ENCODE results near the gene FRY.

The FRY gene

GRCh38 chr13:32067149-32067961 is 35.8 kb downstream of the FRY start:
- TF ChIP-seq ZNF274 (IDR thresholded peaks at IDR 0.05; ENCODE audit: low read depth, low read length), result no peak
- H3K4me3 ChIP-seq (ENCODE audit: low read length), result no peak overlapping the region

DNA sequence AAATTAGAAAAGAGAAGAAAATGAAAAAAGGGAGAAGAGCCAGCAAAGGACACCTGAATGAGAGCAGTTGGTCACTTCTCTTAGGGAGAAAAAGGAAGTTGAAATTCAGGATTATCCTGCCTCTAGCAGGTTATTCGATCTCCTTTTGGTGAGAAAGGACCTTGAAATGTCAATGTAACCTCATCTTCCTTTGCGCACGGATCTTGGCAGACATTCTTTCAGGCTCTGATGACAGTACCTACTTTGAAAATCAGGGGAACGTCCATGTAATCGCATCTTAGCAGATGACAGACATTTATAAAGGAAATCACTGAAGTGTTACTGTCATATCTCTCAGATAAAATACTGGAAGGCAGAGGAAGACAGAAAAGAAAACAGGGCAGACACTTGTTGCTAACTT is 36.7 kb downstream of the FRY start:
- no peak overlapping the region for H3K4me3 ChIP-seq (ENCODE audit: low read length)
- TF ChIP-seq ZNF274 (IDR thresholded peaks at IDR 0.05; ENCODE audit: low read depth, low read length), result no peak

- H3K4me3 ChIP-seq (ENCODE audit: low read length), result no peak overlapping the region
- no peak for TF ChIP-seq ZNF274 (IDR thresholded peaks at IDR 0.05; ENCODE audit: low read depth, low read length)
Measured at GRCh38 chr13:32073180-32073864, 41.7 kb downstream of the FRY start.

DNA sequence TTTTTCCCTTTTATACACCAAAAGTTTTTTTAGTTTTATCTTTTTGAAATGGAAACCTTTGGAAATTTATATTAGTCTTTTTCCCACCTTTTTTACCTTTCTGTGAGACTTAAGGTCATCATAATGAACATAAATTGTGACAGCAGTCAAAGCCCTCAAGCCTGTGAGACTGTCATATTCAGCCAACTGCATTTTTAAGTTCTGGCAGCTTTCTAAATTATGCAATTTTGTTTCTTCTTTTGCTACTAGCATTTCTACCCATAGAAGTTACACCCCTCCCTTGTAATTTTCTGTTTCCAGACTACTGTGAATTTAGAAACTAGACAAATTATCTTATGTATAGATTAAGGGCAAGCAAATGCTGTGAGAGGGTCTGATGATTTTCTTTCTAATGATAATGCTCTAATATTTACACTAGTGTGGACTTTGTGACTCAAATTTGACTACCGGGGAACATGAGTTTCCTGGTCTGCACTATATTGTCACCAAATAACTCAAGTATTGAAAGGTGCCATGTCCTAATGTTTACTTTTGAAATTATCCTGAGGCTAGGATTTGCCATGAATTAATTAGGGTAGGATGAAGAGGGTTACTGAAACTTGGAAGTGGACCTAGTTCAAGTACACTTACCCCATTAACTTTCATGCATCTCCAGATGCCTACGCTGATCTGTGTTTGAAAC is 43.7 kb downstream of the FRY start:
- TF ChIP-seq ZNF274 (IDR thresholded peaks at IDR 0.05; ENCODE audit: low read depth, low read length), result no peak

DNA sequence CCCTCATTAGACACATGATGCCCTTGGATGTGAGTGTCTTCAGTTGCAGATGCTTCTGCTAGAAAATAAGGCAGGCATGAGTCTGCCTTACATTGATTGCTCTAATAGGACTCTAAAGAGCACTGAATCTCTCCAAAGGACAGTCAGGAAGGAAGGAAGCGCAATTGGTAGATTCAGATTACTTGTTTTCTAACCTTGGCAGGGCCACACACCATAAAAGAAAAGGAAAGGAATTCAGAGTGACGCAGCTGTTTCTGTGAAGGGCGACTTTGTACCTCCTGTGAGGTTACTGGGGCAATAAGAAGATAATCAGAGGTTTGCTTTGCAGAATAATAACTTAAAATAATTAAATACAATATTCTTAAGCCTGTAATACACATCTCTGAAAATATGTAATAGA is 48.0 kb downstream of the FRY start:
- H3K4me3 ChIP-seq (ENCODE audit: low read length), result no peak overlapping the region
- no peak for TF ChIP-seq ZNF274 (IDR thresholded peaks at IDR 0.05; ENCODE audit: low read depth, low read length)

More for the DNA sequence above, 43.7 kb downstream of the FRY start:
- H3K4me3 ChIP-seq (ENCODE audit: low read length), result no peak overlapping the region

DNA sequence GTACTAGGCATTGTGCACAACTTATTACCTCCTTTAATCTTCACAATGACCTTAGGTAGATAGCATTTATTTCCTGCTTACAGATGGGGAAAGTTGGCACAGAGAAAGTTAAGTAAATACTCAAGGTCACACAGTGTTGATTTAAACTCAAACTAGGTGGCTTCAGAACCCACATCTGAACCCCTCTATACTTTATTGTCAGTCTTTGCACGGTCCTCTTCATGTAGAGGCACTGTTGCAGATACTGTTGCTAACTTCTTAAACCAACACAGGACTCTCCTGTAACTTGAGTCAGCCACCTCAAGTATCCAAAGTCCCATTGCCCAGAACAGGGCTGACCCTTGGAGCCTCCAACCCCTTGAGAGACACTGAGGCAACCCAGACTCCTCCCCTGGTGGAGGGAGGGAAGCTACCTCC is 48.8 kb downstream of the FRY start:
- H3K4me3 ChIP-seq (ENCODE audit: low read length), result no peak overlapping the region
- no peak for TF ChIP-seq ZNF274 (IDR thresholded peaks at IDR 0.05; ENCODE audit: low read depth, low read length)

- TF ChIP-seq ZNF274 (IDR thresholded peaks at IDR 0.05; ENCODE audit: low read depth, low read length), result no peak
- no peak overlapping the region for H3K4me3 ChIP-seq (ENCODE audit: low read length)
Measured at GRCh38 chr13:32081591-32081990, 50.0 kb downstream of the FRY start.

DNA sequence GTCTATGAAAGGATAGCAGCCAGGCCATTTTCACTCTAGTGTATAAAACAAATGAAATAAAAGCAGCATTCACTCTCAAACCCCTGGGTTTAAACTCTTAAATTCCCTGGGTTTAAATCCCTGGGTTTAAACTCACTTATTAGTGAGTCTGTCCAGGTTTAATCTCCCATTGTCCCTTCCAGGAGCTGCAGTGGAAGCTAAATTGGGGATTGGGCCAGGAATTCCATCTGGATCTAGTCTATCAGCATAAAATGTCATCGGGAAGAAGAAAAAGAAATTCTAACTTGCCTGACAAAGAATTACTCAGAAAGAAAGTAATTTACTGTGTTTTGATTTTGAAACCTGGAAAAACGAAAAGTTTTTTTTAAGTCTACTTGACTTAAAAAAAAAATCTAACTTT is 54.8 kb downstream of the FRY start:
- TF ChIP-seq ZNF274 (IDR thresholded peaks at IDR 0.05; ENCODE audit: low read depth, low read length), result no peak
- no peak overlapping the region for H3K4me3 ChIP-seq (ENCODE audit: low read length)

DNA sequence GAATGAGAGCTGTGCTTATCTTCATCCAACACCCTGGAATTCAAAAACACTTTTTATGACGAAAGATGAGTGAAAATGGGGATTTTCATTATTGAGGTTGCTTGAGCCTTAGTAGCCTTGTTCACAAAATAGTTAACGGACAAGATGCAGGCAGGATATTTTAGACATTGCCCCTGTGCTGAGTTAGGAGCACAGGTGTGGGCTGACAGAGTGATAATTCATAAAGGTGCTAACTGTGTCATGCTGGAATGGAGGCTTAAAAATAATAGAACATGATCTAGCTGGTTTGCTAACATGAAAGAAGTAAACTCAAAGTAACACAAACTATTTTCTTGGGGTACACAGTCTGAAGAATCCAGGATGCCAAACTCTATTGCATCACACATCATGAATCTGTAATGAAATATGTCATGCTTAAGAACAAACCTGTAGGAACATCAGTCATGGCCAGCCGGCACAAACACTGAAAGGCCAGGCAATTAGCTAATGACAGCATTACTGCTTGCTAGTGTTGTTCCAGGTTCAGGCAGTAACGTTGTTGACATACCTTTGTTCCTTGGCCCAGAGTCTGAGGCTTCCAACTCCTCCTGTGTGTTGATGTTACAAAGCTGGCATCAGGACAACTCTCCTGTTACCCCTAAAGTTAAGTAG is 55.3 kb downstream of the FRY start:
- no peak overlapping the region for H3K4me3 ChIP-seq (ENCODE audit: low read length)
- TF ChIP-seq ZNF274 (IDR thresholded peaks at IDR 0.05; ENCODE audit: low read depth, low read length), result no peak

- TF ChIP-seq ZNF274 (IDR thresholded peaks at IDR 0.05; ENCODE audit: low read depth, low read length), result no peak
- no peak overlapping the region for H3K4me3 ChIP-seq (ENCODE audit: low read length)
Measured at GRCh38 chr13:32087955-32088747, 56.6 kb downstream of the FRY start.

- no peak overlapping the region for H3K4me3 ChIP-seq (ENCODE audit: low read length)
- no peak for TF ChIP-seq ZNF274 (IDR thresholded peaks at IDR 0.05; ENCODE audit: low read depth, low read length)
Measured at GRCh38 chr13:32092496-32092895, 60.9 kb downstream of the FRY start.

DNA sequence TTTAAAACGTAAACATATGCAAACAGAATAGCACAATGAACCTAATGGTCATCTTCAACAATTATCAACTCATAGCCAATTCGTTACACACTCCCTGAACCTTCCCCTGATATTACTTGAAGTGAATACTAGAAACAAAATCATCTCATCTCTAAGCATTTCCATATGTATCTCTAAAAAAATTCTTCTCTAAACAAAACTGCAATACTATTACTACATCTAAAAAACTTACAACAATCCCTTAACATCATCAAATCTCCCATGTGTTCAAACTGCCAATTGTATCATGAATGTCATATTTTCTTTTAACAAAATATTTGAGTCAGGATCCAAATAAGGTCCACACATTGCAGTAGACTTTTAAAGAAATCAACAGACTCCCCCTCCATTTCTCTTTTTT is 61.4 kb downstream of the FRY start:
- no peak for TF ChIP-seq ZNF274 (IDR thresholded peaks at IDR 0.05; ENCODE audit: low read depth, low read length)
- no peak overlapping the region for H3K4me3 ChIP-seq (ENCODE audit: low read length)

DNA sequence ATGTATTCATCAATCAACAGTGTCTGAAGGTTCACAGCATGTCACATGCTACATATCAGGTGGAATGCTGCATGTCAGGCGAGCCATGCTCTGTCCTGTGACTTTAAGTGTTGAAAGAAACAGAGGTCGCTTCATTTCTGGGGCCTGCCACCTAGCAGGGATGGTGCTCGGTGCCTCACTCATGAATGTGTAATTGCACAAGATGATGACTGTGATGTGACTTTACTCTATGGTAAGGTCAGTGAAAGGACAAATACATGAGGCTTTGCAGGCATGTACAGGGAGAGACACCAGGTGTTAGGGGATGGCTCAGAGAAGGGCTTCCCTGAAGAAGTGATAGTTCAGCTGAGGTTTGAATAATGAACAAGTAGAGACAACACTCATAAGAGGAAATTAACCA is 66.7 kb downstream of the FRY start:
- no peak for TF ChIP-seq ZNF274 (IDR thresholded peaks at IDR 0.05; ENCODE audit: low read depth, low read length)
- no peak overlapping the region for H3K4me3 ChIP-seq (ENCODE audit: low read length)
